AG10803 (cell line): Measurements from ENCODE around the gene ABI2.
A peak's percentile ranks its signal among the peaks of the same experiment; 100 is the strongest.

ENCODE experiments used
- DNase-seq: peaks from one replicate; pipeline ENCODE4 v3.0.0; 2010; ENCODE audit warnings: low read depth
- H3K4me3 ChIP-seq: 2 replicates; pipeline ENCODE4 v1.5.1; 2011; ENCODE audit warnings: mild to moderate bottlenecking, low read length, control low read depth
- CTCF ChIP-seq: conservative IDR thresholded peaks from 2 replicates; pipeline ENCODE4 v1.5.1; 2011; ENCODE audit warnings: mild to moderate bottlenecking, low read length, control low read depth, inconsistent platforms

Gene ABI2

GRCh38 chr2:203310688-203311436, 17.3 kb upstream of the ABI2 start:
- DNase-seq: no peak
- TF ChIP-seq CTCF: no peak
- no peak overlapping the region for H3K4me3 ChIP-seq

DNA sequence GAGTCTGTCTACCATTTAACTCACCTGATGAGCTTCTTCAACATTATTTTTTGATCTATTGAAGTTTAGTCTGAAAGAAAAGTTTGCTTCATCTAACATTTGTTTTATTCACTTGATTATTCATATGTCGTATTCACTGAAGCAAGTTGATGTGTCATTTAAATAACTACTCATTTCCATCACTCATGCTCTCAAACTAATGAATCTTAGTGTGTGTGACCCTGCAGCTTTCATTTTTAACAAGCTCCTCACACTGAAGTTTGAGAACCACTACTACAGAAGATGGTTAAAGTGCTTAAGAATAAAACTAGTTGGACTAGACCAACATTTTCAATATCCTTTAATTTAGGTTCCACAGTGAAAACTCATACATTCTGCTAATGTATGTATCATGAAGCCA, 1.8 kb upstream of the ABI2 start:
- no peak for DNase-seq
- TF ChIP-seq CTCF: no peak
- no peak overlapping the region for H3K4me3 ChIP-seq

DNA sequence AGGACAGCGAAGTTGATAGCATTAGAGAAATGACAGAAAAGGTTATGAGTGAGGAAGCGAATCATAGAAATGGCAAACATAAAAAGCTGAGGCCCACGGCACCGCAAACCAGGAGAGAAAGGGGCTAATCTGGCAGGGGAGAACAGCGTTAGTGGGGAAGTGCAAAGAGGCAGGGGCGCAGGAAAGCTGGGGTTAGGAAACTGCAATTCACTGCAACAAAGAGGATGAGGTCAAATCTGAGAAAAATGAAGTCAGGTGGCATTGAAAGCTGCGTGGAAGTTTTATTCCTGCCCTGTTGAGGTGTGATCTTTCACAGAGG, 653 bp upstream of the ABI2 start:
- peak; percentile 9; the same call in 1 of the 2 replicates for TF ChIP-seq CTCF
- DNase-seq: no peak

DNA sequence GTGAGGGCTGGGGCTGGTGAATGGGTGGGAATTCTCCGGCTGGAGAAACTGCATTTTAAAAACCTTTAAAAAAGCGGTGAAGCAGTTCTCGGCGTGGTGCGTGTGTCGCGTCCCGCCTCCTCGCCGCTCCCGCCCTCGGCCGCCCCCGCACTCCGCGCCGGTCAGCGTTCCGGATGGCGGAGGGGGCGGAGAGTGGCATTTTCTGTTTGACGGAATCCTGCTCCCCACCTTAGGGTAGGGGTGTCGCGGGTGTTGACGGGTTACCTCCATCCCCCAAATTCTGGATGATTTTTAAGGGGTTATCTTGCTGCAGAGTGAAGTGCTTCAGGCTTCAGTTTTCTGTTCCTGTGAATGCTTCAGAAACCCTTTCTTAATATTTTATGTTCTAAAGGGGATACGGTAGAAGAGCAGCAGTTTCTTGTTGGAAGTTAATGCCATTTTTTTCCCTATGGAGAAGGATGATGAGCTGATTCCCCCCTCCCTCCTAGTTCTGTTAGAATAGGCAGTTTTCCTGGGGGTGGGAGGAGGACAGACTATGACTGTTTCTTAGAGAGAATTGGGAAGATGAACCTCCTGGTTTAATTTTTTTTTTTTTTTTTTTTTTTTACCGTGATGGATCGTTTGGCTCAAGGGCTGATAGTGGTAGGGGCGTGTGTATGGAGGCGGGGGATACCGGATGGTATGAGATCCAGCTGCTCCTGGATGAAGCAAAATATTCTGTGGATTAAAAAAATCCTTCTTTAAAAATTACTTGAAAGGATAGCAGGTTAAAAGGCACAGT, 756 bp downstream of the ABI2 start:
- no peak for TF ChIP-seq CTCF
- DNase-seq: peak; percentile 10
- peak overlapping the region; percentile 70 for H3K4me3 ChIP-seq

More for the DNA sequence above, 653 bp upstream of the ABI2 start:
- H3K4me3 ChIP-seq: peak overlapping the region; percentile 70

GRCh38 chr2:203330434-203330833, 2.2 kb downstream of the ABI2 start:
- H3K4me3 ChIP-seq: no peak overlapping the region
- peak; percentile 70 for DNase-seq
- no peak for TF ChIP-seq CTCF

DNA sequence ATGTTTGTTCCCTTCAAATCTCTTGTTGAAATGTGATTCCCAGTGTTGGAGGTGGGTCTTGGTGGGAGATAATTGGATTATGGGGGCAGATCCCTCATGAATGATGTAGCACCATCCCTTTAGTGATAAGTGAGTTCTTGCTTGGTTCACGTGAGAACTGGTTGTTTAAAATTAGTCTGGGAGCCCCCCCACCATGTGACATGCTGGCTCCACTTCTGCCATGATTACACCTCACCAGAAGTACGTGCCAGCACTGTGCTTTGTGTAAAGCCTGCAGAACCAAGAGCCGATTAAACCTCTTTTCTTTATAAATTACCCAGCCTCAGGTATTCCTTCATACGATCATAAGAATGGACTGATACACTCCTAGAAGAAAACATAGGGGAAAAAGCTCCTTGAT, 10.1 kb downstream of the ABI2 start:
- no peak overlapping the region for H3K4me3 ChIP-seq
- DNase-seq: no peak
- no peak for TF ChIP-seq CTCF
